ENCODE results near the gene CYFIP1.
A peak's percentile ranks its signal among the peaks of the same experiment; 100 is the strongest.

CYFIP1 gene

GRCh38 chr15:22869856-22870255 lies 110.3 kb downstream of the CYFIP1 start:
- no peak for DNase-seq (ENCODE audit: low read depth)

GRCh38 chr15:22868928-22869327 lies 111.2 kb downstream of the CYFIP1 start:
- no peak for DNase-seq (ENCODE audit: low read depth)

- no peak for DNase-seq (ENCODE audit: low read depth)
Measured at GRCh38 chr15:22868495-22868894, 111.7 kb downstream of the CYFIP1 start.

- no peak for DNase-seq (ENCODE audit: low read depth)
Measured at GRCh38 chr15:22867886-22868285, 112.3 kb downstream of the CYFIP1 start.

GRCh38 chr15:22866079-22866478 lies 114.1 kb downstream of the CYFIP1 start:
- DNase-seq (ENCODE audit: low read depth): peak; percentile 26

- DNase-seq (ENCODE audit: low read depth): no peak
Measured at GRCh38 chr15:22863356-22863755, 116.8 kb downstream of the CYFIP1 start.

- DNase-seq (ENCODE audit: low read depth): no peak
Measured at GRCh38 chr15:22861161-22861560, 119.0 kb downstream of the CYFIP1 start.

- DNase-seq (ENCODE audit: low read depth): no peak
Measured at GRCh38 chr15:22856659-22857058, 123.5 kb downstream of the CYFIP1 start.

- no peak for DNase-seq (ENCODE audit: low read depth)
Measured at GRCh38 chr15:22855791-22856190, 124.4 kb downstream of the CYFIP1 start.

GRCh38 chr15:22851513-22851912 lies 128.7 kb downstream of the CYFIP1 start:
- DNase-seq (ENCODE audit: low read depth): no peak

- no peak for DNase-seq (ENCODE audit: low read depth)
Measured at GRCh38 chr15:22850055-22850454, 130.1 kb downstream of the CYFIP1 start.

GRCh38 chr15:22846073-22846472 lies 134.1 kb downstream of the CYFIP1 start:
- no peak for DNase-seq (ENCODE audit: low read depth)

- no peak for DNase-seq (ENCODE audit: low read depth)
Measured at GRCh38 chr15:22845289-22845900, 134.8 kb downstream of the CYFIP1 start.

GRCh38 chr15:22844421-22845288 lies 135.5 kb downstream of the CYFIP1 start:
- DNase-seq (ENCODE audit: low read depth): no peak

- DNase-seq (ENCODE audit: low read depth): no peak
Measured at GRCh38 chr15:22839046-22839695, 141.0 kb downstream of the CYFIP1 start.

GRCh38 chr15:22838292-22839042 lies 141.7 kb downstream of the CYFIP1 start, which contains the start of gene NIPA2:
TSS of gene NIPA2 (plus strand) at chr15:22838666. CDS start at chr15:22851732, 13,066 bp downstream.
- peak; percentile 89 for DNase-seq (ENCODE audit: low read depth)

GRCh38 chr15:22831473-22831872 lies 148.7 kb downstream of the CYFIP1 start:
- no peak for DNase-seq (ENCODE audit: low read depth)

GRCh38 chr15:22827125-22827524 lies 153.0 kb downstream of the CYFIP1 start:
- DNase-seq (ENCODE audit: low read depth): no peak

GRCh38 chr15:22823495-22824128 lies 156.6 kb downstream of the CYFIP1 start:
- no peak for DNase-seq (ENCODE audit: low read depth)

- DNase-seq (ENCODE audit: low read depth): no peak
Measured at GRCh38 chr15:22819651-22820050, 160.5 kb downstream of the CYFIP1 start.

All from CMK (cell line).